Prostate gland (tissue), 2 donors: ENCODE results near the gene SRD5A1. TPM values are rescaled to one million over a fixed set of nuclear protein-coding genes. Genes with fewer than 3 reads are reported as not detected.

Experiments used
- DNase-seq: peaks from one replicate; pipeline ENCODE4 v3.0.0-alpha.2; 2019; ENCODE audit warnings: low spot score
- H3K27ac ChIP-seq, 2 donors: fragments of 200-600 bp; sonication (generic); 2 replicates each; pipeline ENCODE4 v1.5.1; 2017 to 2019
- H3K27me3 ChIP-seq: fragments of 200-600 bp; sonication (generic); replicated peaks from 2 replicates; pipeline ENCODE4 v1.5.1; 2019; ENCODE audit not compliant: insufficient read depth
- H3K36me3 ChIP-seq, 2 donors: fragments of 200-600 bp; sonication (generic); 1 replicate in 1 of 2; 2 replicates in 1 of 2; pipeline versions ENCODE4 v1.5.1 to v1.8.1; 2017 to 2019
- H3K4me1 ChIP-seq: fragments of 200-600 bp; sonication (generic); replicated peaks from 2 replicates; pipeline ENCODE4 v1.5.1; 2019
- H3K4me3 ChIP-seq, 2 donors: fragments of 200-600 bp; sonication (generic); 2 replicates each; pipeline ENCODE4 v1.5.1; 2017 to 2019
- H3K9me3 ChIP-seq: fragments of 200-600 bp; sonication (generic); 2 replicates; pipeline ENCODE4 v1.5.1; 2017
- POLR2A ChIP-seq: fragments of 450-650 bp; IDR thresholded peaks from one replicate; pipeline ENCODE4 v1.6.1; 2016; ENCODE audit warnings: antibody characterized with exemption, mild to moderate bottlenecking
- POLR2AphosphoS5 ChIP-seq: sonication (generic); formaldehyde crosslinking; IDR thresholded peaks from one replicate; pipeline ENCODE4 v1.6.1; 2017; ENCODE audit warnings: antibody characterized with exemption
- WGBS: methylation state at CpG from one replicate; pipeline ENCODE4 v1.1.5; 2018; 5-methylcytosine and 5-hydroxymethylcytosine counted together
- intact Hi-C: fragments of 100-400 bp; cut with DNase I; formaldehyde crosslinking; loops from one replicate; pipeline ENCODE4 v1.14.2; 2022
- total RNA-seq, 2 donors: library from RNA; depleted of rRNA; stranded (reverse); fragments of >200 nt; gene quantifications; one replicate each; pipeline ENCODE4 v1.1.0, GENCODE V29; 2016
- TF ChIP-seq, protein P1 (sequence below), 4 experiments: fragments of 200-600 bp in 2 of 4; fragments of 450-650 bp in 2 of 4; sonication (generic) in 2 of 4; IDR thresholded peaks; 1 replicate in 3 of 4; 2 replicates in 1 of 4; pipeline ENCODE4 v1.5.1; 2016 to 2019; ENCODE audit warnings: antibody characterized with exemption in 4 of 4, mild to moderate bottlenecking in 2 of 4, moderate library complexity in 2 of 4

The SRD5A1 gene
- total RNA-seq, 2 donors from 2014 or later, result 9.4 to 29.3 TPM

DNA sequence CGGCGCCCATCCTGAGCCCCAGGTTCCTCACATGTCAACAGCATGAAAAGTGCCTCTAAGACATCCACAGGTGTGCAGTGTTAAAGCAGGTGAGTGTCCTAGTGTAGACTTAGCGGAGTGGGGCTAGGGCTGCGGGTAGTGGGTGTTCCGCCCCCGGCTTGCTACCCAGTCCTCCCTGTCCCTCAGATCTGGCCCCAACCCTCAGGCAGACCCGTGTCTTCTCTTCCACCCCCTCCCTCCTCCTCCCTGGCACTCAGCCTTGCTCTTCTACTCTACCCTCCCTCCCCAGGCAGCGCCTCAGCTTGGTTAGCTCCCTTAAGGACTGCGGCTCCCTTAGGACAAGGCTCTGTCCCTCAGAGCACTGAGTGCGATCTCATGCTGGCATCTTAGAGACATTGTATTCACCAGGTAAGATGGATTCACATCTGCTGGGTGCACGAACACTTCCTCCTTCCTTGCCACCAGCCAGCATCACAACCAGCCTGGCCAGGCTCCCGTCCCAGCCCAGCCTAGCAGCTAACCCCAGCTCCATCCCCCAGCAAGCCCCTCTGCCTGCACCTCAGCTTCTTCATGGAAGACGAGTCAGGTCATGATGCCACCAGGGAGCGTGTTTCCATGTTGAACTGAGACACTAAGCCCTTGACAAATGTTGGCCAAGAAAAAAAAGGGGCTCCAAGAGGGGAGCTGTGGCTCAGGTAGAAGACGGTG is 47.1 kb upstream of the SRD5A1 start:
- Histone ChIP-seq H3K4me1 (no peaks in the 10 kb centered on the region), H3K27ac (no peak overlapping the region), H3K36me3 (no peaks in the 10 kb centered on the region), H3K4me3 (no peak overlapping the region), H3K27me3 (no peaks in the 10 kb centered on the region), H3K9me3 (no peaks in the 10 kb centered on the region)
- TF ChIP-seq POLR2A (no peak), POLR2AphosphoS5 (no peak)
- TF ChIP-seq, protein P1, sequence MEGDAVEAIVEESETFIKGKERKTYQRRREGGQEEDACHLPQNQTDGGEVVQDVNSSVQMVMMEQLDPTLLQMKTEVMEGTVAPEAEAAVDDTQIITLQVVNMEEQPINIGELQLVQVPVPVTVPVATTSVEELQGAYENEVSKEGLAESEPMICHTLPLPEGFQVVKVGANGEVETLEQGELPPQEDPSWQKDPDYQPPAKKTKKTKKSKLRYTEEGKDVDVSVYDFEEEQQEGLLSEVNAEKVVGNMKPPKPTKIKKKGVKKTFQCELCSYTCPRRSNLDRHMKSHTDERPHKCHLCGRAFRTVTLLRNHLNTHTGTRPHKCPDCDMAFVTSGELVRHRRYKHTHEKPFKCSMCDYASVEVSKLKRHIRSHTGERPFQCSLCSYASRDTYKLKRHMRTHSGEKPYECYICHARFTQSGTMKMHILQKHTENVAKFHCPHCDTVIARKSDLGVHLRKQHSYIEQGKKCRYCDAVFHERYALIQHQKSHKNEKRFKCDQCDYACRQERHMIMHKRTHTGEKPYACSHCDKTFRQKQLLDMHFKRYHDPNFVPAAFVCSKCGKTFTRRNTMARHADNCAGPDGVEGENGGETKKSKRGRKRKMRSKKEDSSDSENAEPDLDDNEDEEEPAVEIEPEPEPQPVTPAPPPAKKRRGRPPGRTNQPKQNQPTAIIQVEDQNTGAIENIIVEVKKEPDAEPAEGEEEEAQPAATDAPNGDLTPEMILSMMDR (IDR thresholded peaks at IDR 0.05), result no peak
- WGBS, result 81% methylated on average over 13 of the region's 15 CpGs
- intact Hi-C loops, result no loop called here
- DNase-seq, result no peak

DNA sequence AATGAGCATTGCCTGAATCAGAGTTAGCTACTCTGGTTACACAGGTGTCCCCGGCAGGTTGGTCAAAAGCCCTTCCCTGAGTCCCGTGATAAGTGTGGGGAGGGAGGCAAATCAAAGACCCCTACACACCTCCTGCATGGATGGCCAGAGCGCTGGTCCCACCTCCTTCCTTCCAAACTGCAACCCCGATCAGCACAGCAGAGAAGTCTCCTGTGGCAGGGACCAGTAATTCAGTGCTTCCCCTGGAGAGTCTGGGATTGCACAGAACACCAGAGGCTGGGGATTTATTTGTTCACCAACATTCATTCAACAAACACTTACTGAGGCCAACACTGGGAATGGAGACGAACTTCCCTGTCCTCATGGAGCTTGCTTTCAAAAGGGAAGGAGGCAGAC is 46.6 kb upstream of the SRD5A1 start:
- Histone ChIP-seq H3K4me3 (no peak overlapping the region), H3K36me3 (no peaks in the 10 kb centered on the region), H3K4me1 (no peaks in the 10 kb centered on the region), H3K27ac (no peak overlapping the region), H3K27me3 (no peaks in the 10 kb centered on the region), H3K9me3 (no peaks in the 10 kb centered on the region)
- TF ChIP-seq POLR2A, result no peak
- TF ChIP-seq, protein P1 (IDR thresholded peaks at IDR 0.05), result no peak
- TF ChIP-seq POLR2AphosphoS5, result no peak
- no peak for DNase-seq
- 93% methylated on average over 5 of the region's 5 CpGs for WGBS
- intact Hi-C loops, result no loop called here

DNA sequence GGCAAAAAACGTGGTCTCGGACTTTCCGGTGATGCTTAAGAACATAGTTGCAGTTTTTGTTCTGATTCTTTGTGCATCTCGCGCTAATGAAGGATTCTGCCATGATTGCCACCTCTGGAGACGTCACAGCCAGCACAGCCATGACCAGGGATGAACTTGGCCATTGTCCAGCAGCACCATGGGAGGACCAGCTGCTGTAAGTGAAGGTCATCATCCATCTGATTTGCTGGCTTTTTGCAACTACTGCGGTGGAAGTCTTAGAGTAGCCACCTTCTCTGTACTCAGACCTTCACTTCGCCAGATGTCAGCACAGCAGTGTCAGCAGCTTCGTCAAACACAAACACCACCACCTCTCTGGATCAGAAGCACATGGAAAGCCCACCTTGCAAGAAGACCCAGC is 46.1 kb upstream of the SRD5A1 start:
- Histone ChIP-seq H3K4me1 (no peaks in the 10 kb centered on the region), H3K4me3 (no peak overlapping the region), H3K9me3 (no peaks in the 10 kb centered on the region), H3K36me3 (no peaks in the 10 kb centered on the region), H3K27ac (no peak overlapping the region), H3K27me3 (no peaks in the 10 kb centered on the region)
- DNase-seq, result no peak
- no peak for TF ChIP-seq POLR2A
- TF ChIP-seq POLR2AphosphoS5, result no peak
- TF ChIP-seq, protein P1 (IDR thresholded peaks at IDR 0.05), result no peak
- 92% methylated on average over 9 of the region's 9 CpGs for WGBS
- intact Hi-C loops, result no loop called here

DNA sequence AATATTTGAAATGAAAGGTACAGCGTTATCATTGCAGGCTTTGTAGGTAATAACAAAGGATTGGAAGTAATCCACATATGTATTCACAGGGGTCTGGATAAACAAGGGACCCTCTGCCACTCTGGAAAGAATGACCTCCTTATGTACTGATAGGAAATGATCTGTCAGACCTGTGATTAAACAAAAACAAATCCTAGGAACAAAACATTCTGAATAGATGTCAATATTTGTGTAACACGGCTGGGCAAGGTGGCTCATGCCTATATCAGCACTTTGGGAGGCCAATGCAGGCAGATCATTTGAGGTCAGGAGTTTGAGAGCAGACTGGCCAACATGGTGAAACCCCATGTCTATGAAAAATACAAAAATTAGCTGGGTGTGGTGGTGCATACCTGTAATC is 42.7 kb upstream of the SRD5A1 start:
- Histone ChIP-seq H3K9me3 (no peaks in the 10 kb centered on the region), H3K27ac (no peak overlapping the region), H3K4me1 (no peaks in the 10 kb centered on the region), H3K36me3 (no peaks in the 10 kb centered on the region), H3K4me3 (no peak overlapping the region), H3K27me3 (no peaks in the 10 kb centered on the region)
- intact Hi-C loops, result no loop called here
- WGBS, result 51% methylated on average over 2 of the region's 2 CpGs
- no peak for DNase-seq
- TF ChIP-seq POLR2A (no peak), POLR2AphosphoS5 (peak; percentile 22)

DNA sequence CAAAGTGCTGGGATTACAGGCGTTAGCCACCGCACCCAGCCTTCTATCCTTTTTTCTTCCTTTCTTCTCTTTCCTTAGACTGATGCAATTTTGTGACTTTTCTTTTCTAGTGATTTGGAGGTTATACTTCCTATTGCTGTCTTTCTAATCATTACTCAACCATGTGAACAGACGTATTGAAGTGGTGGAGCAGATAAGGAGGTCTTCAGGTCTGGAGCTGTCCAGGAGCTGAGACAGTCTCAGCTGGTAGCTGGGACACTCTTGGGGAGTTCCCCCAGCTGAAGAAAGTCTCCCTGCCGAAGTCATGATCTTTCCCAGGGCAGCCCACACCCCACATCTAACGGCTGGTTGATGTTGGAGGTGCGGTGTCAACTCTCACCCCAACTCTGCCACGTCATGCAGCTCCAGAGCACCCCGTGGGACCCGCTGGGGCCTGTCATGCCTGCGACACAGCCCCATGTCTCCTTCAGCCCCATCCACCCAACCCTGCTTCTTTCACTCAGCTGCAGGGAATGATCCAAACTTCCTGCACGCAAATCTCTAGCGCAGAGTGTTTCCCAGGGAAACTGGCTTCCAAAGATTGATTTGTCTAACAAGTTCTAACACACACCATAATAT is 41.5 kb upstream of the SRD5A1 start:
- H3K9me3 ChIP-seq, result no peaks in the 10 kb centered on the region
- H3K27me3 ChIP-seq, result no peaks in the 10 kb centered on the region
- no peaks in the 10 kb centered on the region for H3K4me1 ChIP-seq
- no peak overlapping the region for H3K27ac ChIP-seq
- no peak overlapping the region for H3K4me3 ChIP-seq
- 89% methylated on average over 12 of the region's 12 CpGs for WGBS
- no peaks in the 10 kb centered on the region for H3K36me3 ChIP-seq
- DNase-seq, result no peak
- intact Hi-C loops, result no loop called here
- TF ChIP-seq POLR2A, result no peak
- TF ChIP-seq, protein P1 (IDR thresholded peaks at IDR 0.05), result no peak
- no peak for TF ChIP-seq POLR2AphosphoS5
